Vagina (tissue), 2 donors: Measurements from ENCODE around the gene PARN.

ENCODE experiments used
- CTCF ChIP-seq, 3 experiments: fragments of 450-650 bp in 2 of 3; fragments of 200-600 bp in 1 of 3; sonication (generic) in 1 of 3; IDR thresholded peaks; one replicate each; pipeline ENCODE4 v1.5.1; 2017 to 2019; ENCODE audit warnings: antibody characterized with exemption in 3 of 3, mild to moderate bottlenecking in 2 of 3, moderate library complexity in 2 of 3
- POLR2A ChIP-seq, 2 donors: fragments of 450-650 bp; IDR thresholded peaks; one replicate each; pipeline ENCODE4 v1.6.1; 2017; ENCODE audit warnings: antibody characterized with exemption in 2 of 2, mild to moderate bottlenecking in 2 of 2, moderate library complexity in 2 of 2
- POLR2AphosphoS5 ChIP-seq, 2 donors: sonication (generic); formaldehyde crosslinking; IDR thresholded peaks; one replicate each; pipeline ENCODE4 v1.9.0; 2017; ENCODE audit warnings: antibody characterized with exemption in 2 of 2, mild to moderate bottlenecking in 2 of 2, low read depth in 1 of 2; ENCODE audit not compliant: insufficient read depth in 1 of 2

- TF ChIP-seq CTCF (IDR thresholded peaks at IDR 0.05) (no peak), POLR2AphosphoS5 (IDR thresholded peaks at IDR 0.05; ENCODE audit: insufficient read depth in 1 of 2, low read depth in 1 of 2) (peak; percentile 82 to 94), POLR2A (IDR thresholded peaks at IDR 0.05) (no peak)
These were observed 128.5 kb downstream of the PARN start for GRCh38 chr16:14501331-14502255.
